ENCODE data around the gene MDH1B. TPM values are rescaled to one million over a fixed set of nuclear protein-coding genes. Genes with fewer than 3 reads are reported as not detected.

MDH1B gene
- total RNA-seq, 4 donors from 2014 or later, result 0.26 to 2.3 (median 1.5) TPM

DNA sequence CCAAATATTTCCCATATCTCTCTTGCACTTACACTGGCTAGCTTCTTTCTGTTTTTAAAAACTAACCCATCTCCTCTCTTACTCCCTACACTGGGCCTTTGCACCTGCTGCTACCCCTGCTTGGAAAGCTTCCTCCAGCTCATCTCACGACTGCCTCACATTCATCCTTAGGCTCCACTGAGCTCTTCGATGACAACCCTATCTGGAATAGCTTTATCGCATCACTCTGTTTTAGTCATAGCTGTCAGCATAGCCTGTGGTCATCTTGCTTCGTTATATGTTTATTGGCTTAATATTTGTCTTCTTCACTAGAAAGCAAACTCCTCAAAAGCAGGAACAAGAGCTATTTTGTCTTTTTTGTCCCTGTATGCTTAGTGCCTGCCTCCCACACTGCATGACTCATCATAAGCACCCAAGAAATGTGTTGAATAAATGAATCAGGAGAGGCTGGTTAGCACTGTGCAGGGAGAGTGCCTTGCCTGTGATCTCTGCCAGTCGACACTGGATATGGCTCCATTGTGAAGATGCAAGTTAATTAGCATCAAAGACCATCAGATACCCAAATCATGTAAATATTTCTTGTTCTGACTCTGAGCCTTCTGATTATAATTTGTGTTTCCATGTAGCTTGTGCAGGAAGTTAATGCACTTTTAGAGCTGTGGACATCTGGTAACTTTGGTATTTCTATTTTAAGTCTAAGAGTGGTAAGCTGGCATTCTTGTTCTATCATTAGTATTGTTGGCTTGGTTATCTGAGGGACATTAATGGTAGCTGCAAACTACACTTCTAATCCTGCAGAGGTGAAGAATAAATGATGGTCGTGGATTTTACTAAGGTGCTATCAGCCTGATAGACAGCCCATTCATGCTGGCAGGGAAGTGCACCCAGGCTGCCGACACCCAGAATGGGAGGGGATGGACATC lies 36.6 kb downstream of the MDH1B start:
- no peak for DNase-seq (ENCODE audit: low spot score in 2 of 2)
- TF ChIP-seq EP300 (IDR thresholded peaks at IDR 0.05), result no peak
- no peak for TF ChIP-seq POLR2A (IDR thresholded peaks at IDR 0.05)
- TF ChIP-seq POLR2AphosphoS5 (IDR thresholded peaks at IDR 0.05), result no peak
- TF ChIP-seq, protein P1, sequence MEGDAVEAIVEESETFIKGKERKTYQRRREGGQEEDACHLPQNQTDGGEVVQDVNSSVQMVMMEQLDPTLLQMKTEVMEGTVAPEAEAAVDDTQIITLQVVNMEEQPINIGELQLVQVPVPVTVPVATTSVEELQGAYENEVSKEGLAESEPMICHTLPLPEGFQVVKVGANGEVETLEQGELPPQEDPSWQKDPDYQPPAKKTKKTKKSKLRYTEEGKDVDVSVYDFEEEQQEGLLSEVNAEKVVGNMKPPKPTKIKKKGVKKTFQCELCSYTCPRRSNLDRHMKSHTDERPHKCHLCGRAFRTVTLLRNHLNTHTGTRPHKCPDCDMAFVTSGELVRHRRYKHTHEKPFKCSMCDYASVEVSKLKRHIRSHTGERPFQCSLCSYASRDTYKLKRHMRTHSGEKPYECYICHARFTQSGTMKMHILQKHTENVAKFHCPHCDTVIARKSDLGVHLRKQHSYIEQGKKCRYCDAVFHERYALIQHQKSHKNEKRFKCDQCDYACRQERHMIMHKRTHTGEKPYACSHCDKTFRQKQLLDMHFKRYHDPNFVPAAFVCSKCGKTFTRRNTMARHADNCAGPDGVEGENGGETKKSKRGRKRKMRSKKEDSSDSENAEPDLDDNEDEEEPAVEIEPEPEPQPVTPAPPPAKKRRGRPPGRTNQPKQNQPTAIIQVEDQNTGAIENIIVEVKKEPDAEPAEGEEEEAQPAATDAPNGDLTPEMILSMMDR (IDR thresholded peaks at IDR 0.05), result no peak
- Histone ChIP-seq H3K4me1 (no peaks in the 10 kb centered on the region), H3K27ac (no peak overlapping the region), H3K27me3 (peaks cover 8% of the 10 kb centered on the region), H3K4me3 (no peak overlapping the region), H3K9me3 (peaks cover 6% of the 10 kb centered on the region), H3K36me3 (no peaks in the 10 kb centered on the region)
- 75% methylated on average over 7 of the region's 7 CpGs for WGBS

DNA sequence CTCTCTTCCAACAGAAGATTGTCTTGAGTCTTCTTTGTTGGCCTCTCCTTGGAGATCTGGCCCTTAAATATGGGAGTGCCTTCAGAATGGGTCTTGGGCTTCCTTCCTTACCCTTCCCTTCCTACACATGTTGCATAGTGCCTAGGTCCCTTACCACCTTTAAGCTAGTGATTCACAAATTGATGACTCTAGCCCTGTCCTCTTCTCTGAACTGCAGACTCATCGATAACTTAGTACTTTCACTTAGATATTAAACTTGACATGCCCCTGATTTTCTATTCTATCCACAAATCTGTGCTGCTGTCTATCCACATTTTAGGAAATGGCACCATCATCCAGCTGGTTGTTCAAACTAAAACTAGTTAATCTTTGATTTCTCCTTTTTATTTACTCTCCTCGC lies 37.8 kb downstream of the MDH1B start:
- no peak for TF ChIP-seq POLR2A (IDR thresholded peaks at IDR 0.05)
- no peak for TF ChIP-seq POLR2AphosphoS5 (IDR thresholded peaks at IDR 0.05)
- TF ChIP-seq, protein P1 (IDR thresholded peaks at IDR 0.05), result no peak
- H3K36me3 ChIP-seq, result no peaks in the 10 kb centered on the region
- no peaks in the 10 kb centered on the region for H3K4me1 ChIP-seq
- H3K27ac ChIP-seq, result no peak overlapping the region
- H3K4me3 ChIP-seq, result no peak overlapping the region
- DNase-seq (ENCODE audit: low spot score in 2 of 2), result no peak
- H3K27me3 ChIP-seq, result peaks cover 8% of the 10 kb centered on the region
- WGBS, result 98% methylated on average over 2 of the region's 2 CpGs
- H3K9me3 ChIP-seq, result peaks cover 6% of the 10 kb centered on the region

DNA sequence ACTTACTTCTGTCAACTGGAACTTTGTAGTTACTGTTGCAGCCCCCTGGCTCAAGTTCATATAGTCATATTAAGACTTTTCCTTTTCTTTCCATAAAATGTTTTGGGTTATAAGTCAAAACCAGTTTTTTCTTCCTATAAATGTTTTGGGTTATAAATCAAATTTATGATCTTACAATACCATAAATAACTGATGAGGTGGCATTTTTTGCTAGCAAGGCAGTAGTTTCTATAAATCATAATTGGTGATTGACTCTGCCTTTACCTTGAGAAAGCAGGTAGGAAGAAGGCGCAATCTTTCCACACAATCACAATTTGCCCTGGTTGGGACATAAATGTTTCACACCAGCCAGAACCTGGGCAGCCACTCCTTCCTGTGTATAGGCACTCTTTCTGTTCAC lies 41.8 kb downstream of the MDH1B start:
- WGBS, result 71% methylated on average over 1 of the region's 1 CpG
- Histone ChIP-seq H3K27ac (no peak overlapping the region), H3K9me3 (no peaks in the 10 kb centered on the region), H3K36me3 (no peaks in the 10 kb centered on the region), H3K27me3 (peaks cover 4% of the 10 kb centered on the region), H3K4me1 (no peaks in the 10 kb centered on the region), H3K4me3 (no peak overlapping the region)
- DNase-seq (ENCODE audit: low spot score in 2 of 2), result no peak
- TF ChIP-seq EP300 (IDR thresholded peaks at IDR 0.05) (no peak), POLR2AphosphoS5 (IDR thresholded peaks at IDR 0.05) (no peak), POLR2A (IDR thresholded peaks at IDR 0.05) (no peak)
- TF ChIP-seq, protein P1 (IDR thresholded peaks at IDR 0.05), result no peak

DNA sequence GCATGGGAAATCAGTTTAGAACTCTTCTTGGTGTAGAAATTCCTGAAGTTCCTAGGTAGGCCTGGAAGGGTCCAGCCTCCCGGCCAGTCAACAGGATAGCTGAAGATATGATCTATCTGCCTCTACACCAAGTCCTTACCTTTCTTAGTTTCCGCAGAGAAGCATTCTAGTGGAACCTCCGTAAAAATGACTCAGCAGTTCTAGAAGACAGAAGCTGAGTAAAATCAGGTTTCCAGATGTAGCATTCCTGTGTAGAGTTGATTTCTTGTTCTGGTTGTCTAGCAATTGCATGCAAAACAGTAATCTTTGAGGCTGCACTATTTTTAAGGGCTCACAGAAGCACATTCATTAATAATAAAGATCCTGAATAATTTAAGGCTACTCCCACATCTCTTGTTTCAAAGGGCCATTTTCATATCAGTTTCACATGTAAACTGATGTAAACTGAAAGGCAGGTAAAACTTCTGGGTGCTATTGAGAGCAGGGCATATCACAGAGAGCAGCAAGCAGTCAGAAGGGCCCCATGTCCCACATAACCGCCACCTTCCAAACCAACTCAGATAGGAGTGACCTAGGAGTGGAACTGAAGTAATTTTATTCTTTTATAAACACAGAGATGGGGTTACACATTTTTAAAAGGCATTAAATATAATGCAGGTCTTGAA lies 43.7 kb downstream of the MDH1B start:
- DNase-seq (ENCODE audit: low spot score in 2 of 2), result no peak
- no peaks in the 10 kb centered on the region for H3K27me3 ChIP-seq
- no peak overlapping the region for H3K27ac ChIP-seq
- 75% methylated on average over 4 of the region's 4 CpGs for WGBS
- TF ChIP-seq POLR2AphosphoS5 (IDR thresholded peaks at IDR 0.05), result no peak
- no peak for TF ChIP-seq POLR2A (IDR thresholded peaks at IDR 0.05)
- no peak for TF ChIP-seq EP300 (IDR thresholded peaks at IDR 0.05)
- no peak overlapping the region for H3K4me3 ChIP-seq
- no peaks in the 10 kb centered on the region for H3K4me1 ChIP-seq
- H3K9me3 ChIP-seq, result no peaks in the 10 kb centered on the region
- no peaks in the 10 kb centered on the region for H3K36me3 ChIP-seq

DNA sequence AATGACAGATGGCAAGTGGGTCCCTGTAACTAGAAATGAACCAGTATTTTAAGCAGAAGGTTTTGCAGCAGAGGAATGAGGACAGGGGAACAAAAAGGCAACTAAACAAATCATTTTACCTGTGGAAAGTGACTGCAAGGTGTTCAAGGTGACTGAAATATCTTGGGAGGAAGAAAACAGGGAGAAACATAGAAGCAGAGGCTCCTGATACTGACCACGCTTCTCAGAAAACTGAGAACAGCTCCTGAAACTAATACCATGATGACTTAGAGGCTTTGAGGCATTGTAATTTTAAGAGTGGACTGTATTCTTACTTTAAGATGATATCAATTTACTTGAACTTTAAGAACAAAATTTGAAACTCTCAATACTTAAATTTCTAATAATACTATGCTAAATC lies 46.8 kb downstream of the MDH1B start, which contains the start of gene DYTN:
DYTN (minus strand) TSS at position 101 of the 400 bp plus-strand sequence. CDS start 117 bp downstream, outside the sequence.
- no peaks in the 10 kb centered on the region for H3K9me3 ChIP-seq
- H3K4me1 ChIP-seq, result no peaks in the 10 kb centered on the region
- no peak within 1 kb of the TSS for H3K4me3 ChIP-seq
- TF ChIP-seq, protein P1 (IDR thresholded peaks at IDR 0.05), result no peak
- TF ChIP-seq POLR2AphosphoS5 (IDR thresholded peaks at IDR 0.05) (no peak), POLR2A (IDR thresholded peaks at IDR 0.05) (no peak), EP300 (IDR thresholded peaks at IDR 0.05) (no peak)
- WGBS, result 74% methylated on average over 1 of the region's 1 CpG
- no peak within 1 kb of the TSS for H3K27ac ChIP-seq
- DNase-seq (ENCODE audit: low spot score in 2 of 2), result no peak
- no peaks in the 10 kb centered on the region for H3K36me3 ChIP-seq
- no peaks in the 10 kb centered on the region for H3K27me3 ChIP-seq

Data from suprapubic skin (tissue), 4 donors.